Activated T-cell treated with anti-CD3 and anti-CD28 coated beads, Interleukin-2, amount 50 U/mL, for 24 hours (primary cell): ENCODE results near the gene EPHB1.

ENCODE experiments used
- DNase-seq: peaks from one replicate; pipeline ENCODE4 v3.0.0-alpha.2; 2020
- H3K27ac Mint-ChIP-seq: 2 replicates; pipeline ENCODE4 v1.8.0; 2020; ENCODE audit warnings: mild to moderate bottlenecking, mixed read lengths
- H3K27me3 Mint-ChIP-seq: 2 replicates; pipeline ENCODE4 v1.8.0; 2020; ENCODE audit warnings: mixed read lengths
- H3K36me3 Mint-ChIP-seq: 2 replicates; pipeline ENCODE4 v1.8.0; 2020; ENCODE audit warnings: low read depth, mixed read lengths
- H3K4me1 Mint-ChIP-seq: 2 replicates; pipeline ENCODE4 v1.8.0; 2020; ENCODE audit warnings: low read depth, mixed read lengths
- H3K4me3 Mint-ChIP-seq: 2 replicates; pipeline ENCODE4 v1.8.0; 2020; ENCODE audit warnings: mild to moderate bottlenecking, moderate library complexity, mixed read lengths
- H3K9me3 Mint-ChIP-seq: 2 replicates; pipeline ENCODE4 v1.8.0; 2020; ENCODE audit warnings: mixed read lengths

The EPHB1 gene

DNA sequence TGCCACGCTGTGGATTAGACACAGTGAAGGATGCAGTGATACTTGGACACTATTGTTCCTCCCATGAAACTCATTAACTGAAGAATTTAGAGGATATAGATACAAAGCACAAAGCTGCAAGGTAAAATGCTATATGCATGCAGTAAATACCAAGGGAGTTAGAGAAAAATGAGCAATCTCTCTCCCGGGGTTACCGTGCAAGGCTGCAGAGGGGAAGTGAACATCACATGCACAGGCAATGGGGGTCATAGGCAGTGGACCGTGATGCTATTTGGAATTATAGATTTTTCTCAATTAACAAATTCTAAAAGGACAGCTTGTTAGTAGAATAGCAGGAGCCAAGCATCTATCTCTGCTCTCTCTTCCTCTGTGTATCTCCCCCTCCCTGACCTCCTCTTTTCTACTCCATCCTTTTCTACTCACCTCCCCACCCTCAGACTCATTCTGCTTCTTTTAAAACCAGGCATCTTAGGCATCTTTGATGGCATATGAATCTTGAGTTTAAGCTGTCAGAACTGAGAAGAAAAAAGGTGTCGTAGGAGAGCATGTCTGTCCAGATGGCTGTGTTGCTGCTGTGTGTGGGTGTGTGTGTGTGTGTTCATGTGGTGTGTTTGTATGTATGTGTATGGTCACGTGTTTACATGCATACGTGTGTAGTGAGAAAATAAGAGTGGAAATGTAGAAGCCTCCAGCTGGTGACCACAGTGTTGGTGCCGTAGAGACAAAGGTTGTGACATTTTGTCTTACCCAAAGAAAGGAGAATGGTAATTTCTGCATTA, 339.0 kb downstream of the EPHB1 start:
- Mint-ChIP-seq H3K4me1 (no peaks in the 10 kb centered on the region), H3K36me3 (no peaks in the 10 kb centered on the region), H3K9me3 (no peaks in the 10 kb centered on the region), H3K4me3 (no peak overlapping the region), H3K27me3 (no peaks in the 10 kb centered on the region), H3K27ac (no peak overlapping the region)
- no peak for DNase-seq

DNA sequence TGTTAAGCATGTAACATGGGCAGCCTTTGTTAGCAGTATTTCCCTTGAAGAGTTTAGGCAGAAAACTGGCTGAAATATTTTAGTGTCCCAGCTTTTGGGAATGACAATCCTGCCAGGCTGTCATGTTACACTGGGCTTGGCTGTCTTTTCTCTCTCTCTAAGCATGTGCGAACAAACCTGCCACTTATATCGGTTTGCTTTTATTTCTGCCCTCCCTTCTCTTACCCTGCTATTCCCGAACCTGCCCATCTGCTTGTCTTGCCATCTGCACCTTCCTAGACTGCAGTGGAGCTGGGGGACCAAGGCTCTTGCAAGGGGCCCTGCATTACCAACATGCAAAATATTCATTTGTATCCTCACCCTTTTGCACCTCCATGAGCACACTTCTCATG, 339.6 kb downstream of the EPHB1 start:
- Mint-ChIP-seq H3K27ac (no peak overlapping the region), H3K4me1 (no peaks in the 10 kb centered on the region), H3K4me3 (no peak overlapping the region), H3K27me3 (no peaks in the 10 kb centered on the region), H3K9me3 (no peaks in the 10 kb centered on the region), H3K36me3 (no peaks in the 10 kb centered on the region)
- DNase-seq = no peak

DNA sequence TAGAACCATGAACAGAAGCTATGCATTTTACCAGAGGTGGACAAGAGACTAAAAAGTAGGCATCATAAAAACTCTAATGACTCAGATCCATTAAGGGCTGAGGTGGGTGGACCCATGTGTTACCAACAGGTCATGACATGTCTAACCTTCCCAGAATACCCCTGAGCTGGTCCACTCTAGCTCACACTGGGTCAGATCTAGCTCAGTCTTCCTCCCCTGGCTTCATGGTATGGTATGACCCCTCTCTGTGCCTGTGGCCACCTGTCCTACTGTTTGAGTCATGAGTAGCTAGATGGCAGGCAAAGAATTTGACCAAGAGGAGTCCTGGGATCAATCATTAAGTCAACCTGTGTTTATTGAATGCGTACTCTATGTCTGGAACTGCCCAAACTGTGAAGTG, 340.4 kb downstream of the EPHB1 start:
- Mint-ChIP-seq H3K36me3 (no peaks in the 10 kb centered on the region), H3K9me3 (no peaks in the 10 kb centered on the region), H3K27ac (no peak overlapping the region), H3K4me1 (no peaks in the 10 kb centered on the region), H3K4me3 (no peak overlapping the region), H3K27me3 (no peaks in the 10 kb centered on the region)
- no peak for DNase-seq

DNA sequence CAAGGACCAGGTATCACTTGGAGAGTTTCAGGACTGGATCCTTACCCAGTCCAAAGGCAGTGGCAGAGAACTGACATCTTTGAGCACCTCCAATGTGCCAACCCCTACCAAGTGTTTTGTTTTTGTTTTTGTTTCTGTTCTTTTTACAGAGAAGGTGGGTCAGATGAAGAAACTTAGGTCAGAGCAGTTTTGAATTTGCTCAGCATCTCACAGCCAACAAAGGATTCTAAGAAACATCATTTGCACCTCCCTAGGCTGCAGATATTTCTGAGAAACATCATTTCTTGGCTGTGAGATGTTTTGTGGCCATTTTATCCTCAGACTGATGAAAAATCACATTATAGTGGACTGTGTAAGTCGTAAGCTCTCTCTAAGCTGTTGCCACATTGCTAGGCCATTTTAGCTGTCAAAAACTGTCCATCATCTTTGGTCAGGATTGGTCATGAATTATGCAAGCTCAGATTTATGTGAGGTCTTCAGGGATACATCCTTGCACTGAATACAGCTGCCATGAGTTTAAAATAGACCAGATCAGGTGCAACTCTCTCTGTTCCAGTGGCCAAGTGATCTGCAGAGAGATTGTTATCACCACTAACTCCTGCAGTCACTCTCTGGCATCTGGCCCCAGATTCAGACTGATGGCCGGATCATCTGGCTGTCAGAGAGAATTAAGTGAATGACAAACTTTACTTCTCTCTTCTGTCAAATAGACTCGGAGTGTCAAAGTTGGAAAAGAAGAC, 341.5 kb downstream of the EPHB1 start:
- H3K9me3 Mint-ChIP-seq = no peaks in the 10 kb centered on the region
- no peaks in the 10 kb centered on the region for H3K36me3 Mint-ChIP-seq
- H3K4me3 Mint-ChIP-seq = no peak overlapping the region
- no peak for DNase-seq
- no peaks in the 10 kb centered on the region for H3K27me3 Mint-ChIP-seq
- no peak overlapping the region for H3K27ac Mint-ChIP-seq
- H3K4me1 Mint-ChIP-seq = no peaks in the 10 kb centered on the region

DNA sequence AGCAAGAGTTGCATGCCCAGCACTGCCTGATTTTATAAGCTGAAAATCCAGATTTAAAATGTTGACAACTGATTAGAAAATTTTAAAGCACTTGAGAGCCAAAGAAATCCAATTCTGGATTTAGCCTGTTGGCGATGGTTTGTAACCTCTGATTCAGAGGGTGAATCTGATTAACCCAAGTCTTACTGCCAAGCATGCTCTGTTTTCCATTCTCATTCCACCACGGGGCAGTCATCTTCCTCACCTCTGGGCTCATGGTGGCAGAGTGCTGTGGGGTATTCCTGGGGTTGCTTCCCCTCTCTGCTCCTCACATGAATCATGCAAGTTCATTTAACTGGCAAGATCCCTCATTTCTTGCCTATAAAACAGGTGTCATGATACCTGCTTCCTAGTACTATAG, 342.2 kb downstream of the EPHB1 start:
- Mint-ChIP-seq H3K27me3 (no peaks in the 10 kb centered on the region), H3K27ac (no peak overlapping the region), H3K4me1 (no peaks in the 10 kb centered on the region), H3K4me3 (no peak overlapping the region), H3K9me3 (no peaks in the 10 kb centered on the region), H3K36me3 (no peaks in the 10 kb centered on the region)
- no peak for DNase-seq

DNA sequence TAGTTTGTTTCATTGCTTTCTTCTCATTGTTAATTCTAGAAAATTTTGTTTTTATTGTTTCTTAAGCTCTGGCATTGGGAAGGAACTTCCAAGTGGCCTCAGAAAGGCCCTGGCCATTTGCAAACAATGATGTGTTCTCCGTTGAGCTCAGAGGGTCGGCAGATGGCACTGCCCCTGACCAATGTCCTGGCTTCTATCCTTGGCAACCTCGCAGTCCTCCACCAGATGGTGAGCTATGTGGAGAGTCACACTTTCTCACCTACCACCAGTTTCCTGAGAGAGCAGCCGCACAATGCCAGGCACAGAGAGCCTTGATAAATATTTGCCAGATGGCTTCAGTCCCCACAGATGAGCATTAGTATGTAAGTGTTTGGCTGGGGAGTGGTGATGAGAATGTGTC, 343.7 kb downstream of the EPHB1 start:
- Mint-ChIP-seq H3K36me3 (no peaks in the 10 kb centered on the region), H3K4me1 (no peaks in the 10 kb centered on the region), H3K9me3 (no peaks in the 10 kb centered on the region), H3K27me3 (no peaks in the 10 kb centered on the region), H3K4me3 (no peak overlapping the region), H3K27ac (no peak overlapping the region)
- no peak for DNase-seq

DNA sequence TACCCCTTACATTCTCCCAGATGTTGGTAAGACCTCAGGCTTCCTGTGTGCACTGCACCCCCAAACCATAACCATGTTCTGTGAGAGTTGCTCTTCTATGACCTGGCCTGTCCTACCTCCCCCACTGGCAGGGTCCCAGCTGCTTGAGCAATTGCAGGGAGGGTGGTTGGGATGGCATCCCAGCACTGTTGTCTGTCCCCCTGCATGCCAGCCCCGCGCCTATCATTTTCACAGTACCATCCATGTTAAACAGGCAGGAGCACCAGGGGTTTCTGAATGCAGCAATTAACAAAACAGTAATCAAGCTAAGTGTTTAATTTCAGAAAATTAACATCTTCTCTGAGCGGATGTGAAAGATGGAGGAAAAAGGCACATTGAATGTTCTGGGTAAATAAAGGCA, 345.5 kb downstream of the EPHB1 start:
- Mint-ChIP-seq H3K4me3 (no peak overlapping the region), H3K27me3 (no peaks in the 10 kb centered on the region), H3K9me3 (no peaks in the 10 kb centered on the region), H3K36me3 (no peaks in the 10 kb centered on the region), H3K27ac (no peak overlapping the region), H3K4me1 (no peaks in the 10 kb centered on the region)
- DNase-seq = no peak

DNA sequence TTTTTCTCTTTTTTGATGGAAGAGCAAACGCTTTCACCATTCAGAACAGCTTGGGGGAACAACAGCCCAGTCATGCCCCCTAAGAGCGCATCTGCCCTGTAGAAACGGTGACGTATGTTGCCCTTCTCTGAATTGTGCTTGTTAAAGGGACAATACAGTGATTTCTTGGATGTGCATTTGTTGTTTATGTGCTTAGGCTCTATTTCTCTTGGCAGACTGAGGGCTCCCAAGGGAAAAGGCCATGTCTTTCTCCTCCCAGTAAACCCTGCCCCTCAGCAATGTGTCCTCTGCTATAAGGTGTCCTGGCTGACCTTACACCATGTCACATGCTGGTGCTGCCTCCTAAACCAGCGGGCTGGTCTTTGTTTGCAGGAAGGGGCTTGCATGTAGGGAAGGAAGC, 346.1 kb downstream of the EPHB1 start:
- no peak overlapping the region for H3K27ac Mint-ChIP-seq
- H3K9me3 Mint-ChIP-seq = no peaks in the 10 kb centered on the region
- no peaks in the 10 kb centered on the region for H3K36me3 Mint-ChIP-seq
- H3K4me1 Mint-ChIP-seq = no peaks in the 10 kb centered on the region
- no peak for DNase-seq
- no peaks in the 10 kb centered on the region for H3K27me3 Mint-ChIP-seq
- H3K4me3 Mint-ChIP-seq = no peak overlapping the region

DNA sequence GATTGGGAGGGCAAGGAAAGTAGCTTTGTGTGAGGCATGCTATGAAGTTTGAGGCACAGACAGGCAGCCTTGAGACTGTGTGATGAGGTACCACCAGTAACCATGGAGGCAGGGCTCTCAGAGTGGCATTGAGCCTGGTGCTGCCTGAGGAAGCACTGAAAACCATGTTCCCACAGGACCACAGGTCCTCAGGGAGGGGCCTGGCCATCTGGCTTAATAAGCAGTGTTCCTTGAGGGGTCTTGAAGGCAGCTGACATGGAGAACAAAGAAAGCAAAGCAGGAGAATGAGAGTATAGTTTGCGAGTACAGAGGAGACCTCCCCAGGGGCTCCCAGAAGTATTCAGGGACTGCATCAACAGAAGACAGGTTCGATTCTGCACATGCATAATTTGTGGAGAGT, 346.6 kb downstream of the EPHB1 start:
- H3K27me3 Mint-ChIP-seq = no peaks in the 10 kb centered on the region
- H3K4me1 Mint-ChIP-seq = no peaks in the 10 kb centered on the region
- no peaks in the 10 kb centered on the region for H3K9me3 Mint-ChIP-seq
- no peak overlapping the region for H3K27ac Mint-ChIP-seq
- H3K4me3 Mint-ChIP-seq = no peak overlapping the region
- no peak for DNase-seq
- H3K36me3 Mint-ChIP-seq = no peaks in the 10 kb centered on the region

DNA sequence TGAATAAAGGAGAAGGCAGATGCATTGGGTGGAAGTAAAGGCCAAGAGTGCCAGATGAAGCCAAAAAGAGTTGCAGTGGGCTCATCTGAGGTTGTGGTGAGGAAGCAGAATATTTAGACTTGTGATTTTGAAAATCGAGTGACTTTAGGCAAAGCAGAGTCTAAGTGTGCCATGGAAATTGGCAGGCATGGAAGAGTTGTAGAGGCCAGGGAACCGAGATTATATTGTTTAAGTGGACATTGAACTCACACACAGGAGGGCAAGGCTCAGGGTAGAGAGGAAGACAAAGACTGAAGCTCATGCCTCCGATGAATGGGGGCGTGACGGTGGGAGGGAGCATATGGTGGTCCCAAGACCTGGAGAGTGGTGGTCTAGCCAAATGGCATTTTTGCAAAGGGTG, 347.5 kb downstream of the EPHB1 start:
- no peak overlapping the region for H3K27ac Mint-ChIP-seq
- no peaks in the 10 kb centered on the region for H3K36me3 Mint-ChIP-seq
- no peak for DNase-seq
- no peaks in the 10 kb centered on the region for H3K4me1 Mint-ChIP-seq
- no peaks in the 10 kb centered on the region for H3K9me3 Mint-ChIP-seq
- no peaks in the 10 kb centered on the region for H3K27me3 Mint-ChIP-seq
- no peak overlapping the region for H3K4me3 Mint-ChIP-seq

DNA sequence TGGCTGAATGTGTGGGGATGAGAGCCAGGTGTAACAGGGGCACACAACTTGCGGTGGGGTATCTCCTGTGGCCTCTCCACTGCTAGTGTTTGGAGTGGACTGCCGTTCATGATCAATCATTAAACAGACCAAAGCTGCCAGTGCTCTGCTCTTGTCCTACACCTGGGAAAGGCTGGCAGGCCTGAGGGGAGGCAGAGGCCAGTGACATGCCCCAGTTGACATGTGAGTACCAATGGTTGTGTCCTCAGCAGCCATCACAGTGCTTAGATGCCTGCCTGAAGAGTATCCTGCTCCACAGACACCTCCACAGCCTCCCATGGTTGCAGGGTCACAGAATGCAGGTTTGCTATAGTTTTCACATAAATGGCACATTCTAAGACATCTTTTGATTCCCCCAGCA, 348.4 kb downstream of the EPHB1 start:
- H3K4me1 Mint-ChIP-seq = no peaks in the 10 kb centered on the region
- DNase-seq = no peak
- no peaks in the 10 kb centered on the region for H3K36me3 Mint-ChIP-seq
- H3K27me3 Mint-ChIP-seq = no peaks in the 10 kb centered on the region
- no peaks in the 10 kb centered on the region for H3K9me3 Mint-ChIP-seq
- no peak overlapping the region for H3K27ac Mint-ChIP-seq
- H3K4me3 Mint-ChIP-seq = no peak overlapping the region

DNA sequence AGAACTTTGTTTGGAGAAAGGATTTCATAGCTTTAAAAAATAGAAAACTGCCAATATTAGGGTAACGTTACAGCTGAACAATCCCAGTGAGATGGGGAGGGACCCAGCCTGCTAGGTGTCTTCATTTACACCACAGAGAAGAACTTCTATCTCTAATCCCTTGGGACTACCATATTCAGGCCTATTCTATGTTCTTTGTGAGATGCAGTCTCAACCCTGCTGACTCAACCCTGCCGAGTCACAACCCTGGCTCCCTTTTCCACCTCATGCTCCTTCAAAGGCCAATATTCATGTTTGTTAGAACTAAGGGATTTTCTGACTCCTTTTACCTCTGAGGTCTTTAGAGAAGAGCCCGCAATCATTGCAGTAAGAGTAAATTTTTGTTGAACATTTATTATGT, 350.5 kb downstream of the EPHB1 start:
- Mint-ChIP-seq H3K4me3 (no peak overlapping the region), H3K9me3 (no peaks in the 10 kb centered on the region), H3K4me1 (no peaks in the 10 kb centered on the region), H3K27me3 (no peaks in the 10 kb centered on the region), H3K36me3 (no peaks in the 10 kb centered on the region), H3K27ac (no peak overlapping the region)
- no peak for DNase-seq

DNA sequence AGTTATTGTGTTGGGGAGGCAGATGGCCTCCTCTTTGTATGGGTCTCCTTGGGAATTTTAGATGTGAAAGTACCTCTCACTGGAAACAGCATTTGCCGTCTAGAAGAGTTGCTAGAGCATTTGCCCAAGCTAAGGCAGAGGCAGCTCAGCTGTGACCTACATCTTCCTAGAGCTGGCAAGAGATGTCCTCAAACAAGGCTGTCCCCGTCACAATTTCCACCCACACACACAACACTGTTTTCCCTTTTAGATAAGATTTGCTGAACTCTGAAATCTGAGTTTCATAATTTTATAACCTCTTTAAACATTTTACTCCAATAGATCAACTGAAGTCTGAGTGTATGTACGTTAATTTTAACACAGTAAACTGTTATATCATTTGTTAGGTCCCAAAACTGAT, 352.6 kb downstream of the EPHB1 start:
- Mint-ChIP-seq H3K4me1 (no peaks in the 10 kb centered on the region), H3K27ac (no peak overlapping the region), H3K9me3 (no peaks in the 10 kb centered on the region), H3K36me3 (no peaks in the 10 kb centered on the region), H3K27me3 (no peaks in the 10 kb centered on the region), H3K4me3 (no peak overlapping the region)
- no peak for DNase-seq

DNA sequence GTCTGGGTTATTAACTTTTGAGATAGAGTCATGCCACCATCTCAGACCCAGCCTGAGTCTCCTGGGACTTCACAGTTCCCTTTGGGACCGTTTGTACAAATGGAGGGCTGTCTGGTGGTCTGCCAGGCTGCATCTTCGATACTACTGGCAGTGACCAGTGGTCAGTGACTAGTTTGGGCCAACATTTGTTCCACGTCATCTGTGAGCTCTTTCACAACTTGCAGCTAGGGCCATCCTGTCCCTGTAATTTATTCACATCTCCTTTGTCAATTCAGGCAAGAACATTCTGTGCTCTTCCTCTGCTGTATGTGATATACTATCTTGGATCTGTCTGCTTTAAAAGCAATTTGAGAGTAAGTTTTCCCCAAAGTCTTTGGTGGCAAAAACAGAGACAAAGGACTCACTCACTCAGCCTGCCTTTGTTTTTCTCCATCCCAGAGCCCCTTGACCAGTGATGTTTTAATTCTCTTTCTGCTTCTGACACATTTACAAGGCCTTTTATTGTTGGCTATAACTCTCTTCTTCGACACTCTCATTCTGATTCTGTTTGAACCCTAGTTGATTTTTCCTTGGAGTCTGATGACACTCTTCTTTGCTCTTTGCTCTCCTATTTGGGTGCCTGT, 353.4 kb downstream of the EPHB1 start:
- H3K4me3 Mint-ChIP-seq = no peak overlapping the region
- no peaks in the 10 kb centered on the region for H3K27me3 Mint-ChIP-seq
- no peaks in the 10 kb centered on the region for H3K9me3 Mint-ChIP-seq
- no peaks in the 10 kb centered on the region for H3K4me1 Mint-ChIP-seq
- no peak overlapping the region for H3K27ac Mint-ChIP-seq
- DNase-seq = no peak
- H3K36me3 Mint-ChIP-seq = no peaks in the 10 kb centered on the region
